HG02870 (cell line): ENCODE results near the gene AFDN.

Source experiments
- ATAC-seq: cut with Tn5 transposase; IDR thresholded peaks from one replicate; pipeline ENCODE4 v1.9.1; 2021; ENCODE audit warnings: mild to moderate bottlenecking, moderate library complexity; ENCODE audit not compliant: unreplicated experiment

The AFDN gene, protein sequence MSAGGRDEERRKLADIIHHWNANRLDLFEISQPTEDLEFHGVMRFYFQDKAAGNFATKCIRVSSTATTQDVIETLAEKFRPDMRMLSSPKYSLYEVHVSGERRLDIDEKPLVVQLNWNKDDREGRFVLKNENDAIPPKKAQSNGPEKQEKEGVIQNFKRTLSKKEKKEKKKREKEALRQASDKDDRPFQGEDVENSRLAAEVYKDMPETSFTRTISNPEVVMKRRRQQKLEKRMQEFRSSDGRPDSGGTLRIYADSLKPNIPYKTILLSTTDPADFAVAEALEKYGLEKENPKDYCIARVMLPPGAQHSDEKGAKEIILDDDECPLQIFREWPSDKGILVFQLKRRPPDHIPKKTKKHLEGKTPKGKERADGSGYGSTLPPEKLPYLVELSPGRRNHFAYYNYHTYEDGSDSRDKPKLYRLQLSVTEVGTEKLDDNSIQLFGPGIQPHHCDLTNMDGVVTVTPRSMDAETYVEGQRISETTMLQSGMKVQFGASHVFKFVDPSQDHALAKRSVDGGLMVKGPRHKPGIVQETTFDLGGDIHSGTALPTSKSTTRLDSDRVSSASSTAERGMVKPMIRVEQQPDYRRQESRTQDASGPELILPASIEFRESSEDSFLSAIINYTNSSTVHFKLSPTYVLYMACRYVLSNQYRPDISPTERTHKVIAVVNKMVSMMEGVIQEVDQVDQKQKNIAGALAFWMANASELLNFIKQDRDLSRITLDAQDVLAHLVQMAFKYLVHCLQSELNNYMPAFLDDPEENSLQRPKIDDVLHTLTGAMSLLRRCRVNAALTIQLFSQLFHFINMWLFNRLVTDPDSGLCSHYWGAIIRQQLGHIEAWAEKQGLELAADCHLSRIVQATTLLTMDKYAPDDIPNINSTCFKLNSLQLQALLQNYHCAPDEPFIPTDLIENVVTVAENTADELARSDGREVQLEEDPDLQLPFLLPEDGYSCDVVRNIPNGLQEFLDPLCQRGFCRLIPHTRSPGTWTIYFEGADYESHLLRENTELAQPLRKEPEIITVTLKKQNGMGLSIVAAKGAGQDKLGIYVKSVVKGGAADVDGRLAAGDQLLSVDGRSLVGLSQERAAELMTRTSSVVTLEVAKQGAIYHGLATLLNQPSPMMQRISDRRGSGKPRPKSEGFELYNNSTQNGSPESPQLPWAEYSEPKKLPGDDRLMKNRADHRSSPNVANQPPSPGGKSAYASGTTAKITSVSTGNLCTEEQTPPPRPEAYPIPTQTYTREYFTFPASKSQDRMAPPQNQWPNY (N-terminal part only)

DNA sequence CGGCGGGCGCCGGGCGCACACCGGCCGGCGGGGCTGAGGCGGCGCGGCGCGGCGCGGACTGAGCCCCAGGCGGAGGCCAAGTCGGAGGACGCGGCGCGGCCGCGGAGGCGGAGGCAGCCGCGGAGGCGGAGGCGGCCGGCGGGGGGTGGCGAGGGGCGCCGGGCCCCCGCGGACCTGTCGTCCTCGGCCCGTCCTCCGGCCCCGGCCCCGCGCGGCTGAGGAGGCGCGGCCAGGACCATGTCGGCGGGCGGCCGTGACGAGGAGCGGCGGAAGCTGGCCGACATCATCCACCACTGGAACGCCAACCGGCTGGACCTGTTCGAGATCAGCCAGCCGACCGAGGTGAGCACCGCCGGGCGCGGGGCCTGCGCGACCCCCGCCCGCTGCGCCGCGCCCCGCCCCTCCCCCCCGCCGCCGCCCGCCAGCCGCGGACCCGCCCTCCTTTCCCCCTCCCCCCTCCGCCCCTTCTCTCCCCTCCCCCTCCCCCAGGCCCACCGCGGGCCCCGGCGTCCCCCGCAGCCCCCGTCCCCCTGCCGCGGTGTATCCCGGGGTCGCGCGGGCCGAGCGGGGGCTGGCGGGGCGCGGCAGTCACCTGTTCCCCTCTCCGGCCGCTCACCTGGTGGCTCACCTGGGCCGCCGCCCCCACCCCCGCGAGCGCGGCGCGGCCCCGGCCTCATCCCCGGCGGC is at the start of gene AFDN:
Gene AFDN, plus strand, starts transcription at position 16 of the 687 bp plus-strand sequence. Its CDS starts 222 bp downstream, at position 238.
- ATAC-seq, result peak; percentile 30

- no peak for ATAC-seq
These were observed 48.1 kb upstream of the AFDN start for GRCh38 chr6:167778497-167779128.

DNA sequence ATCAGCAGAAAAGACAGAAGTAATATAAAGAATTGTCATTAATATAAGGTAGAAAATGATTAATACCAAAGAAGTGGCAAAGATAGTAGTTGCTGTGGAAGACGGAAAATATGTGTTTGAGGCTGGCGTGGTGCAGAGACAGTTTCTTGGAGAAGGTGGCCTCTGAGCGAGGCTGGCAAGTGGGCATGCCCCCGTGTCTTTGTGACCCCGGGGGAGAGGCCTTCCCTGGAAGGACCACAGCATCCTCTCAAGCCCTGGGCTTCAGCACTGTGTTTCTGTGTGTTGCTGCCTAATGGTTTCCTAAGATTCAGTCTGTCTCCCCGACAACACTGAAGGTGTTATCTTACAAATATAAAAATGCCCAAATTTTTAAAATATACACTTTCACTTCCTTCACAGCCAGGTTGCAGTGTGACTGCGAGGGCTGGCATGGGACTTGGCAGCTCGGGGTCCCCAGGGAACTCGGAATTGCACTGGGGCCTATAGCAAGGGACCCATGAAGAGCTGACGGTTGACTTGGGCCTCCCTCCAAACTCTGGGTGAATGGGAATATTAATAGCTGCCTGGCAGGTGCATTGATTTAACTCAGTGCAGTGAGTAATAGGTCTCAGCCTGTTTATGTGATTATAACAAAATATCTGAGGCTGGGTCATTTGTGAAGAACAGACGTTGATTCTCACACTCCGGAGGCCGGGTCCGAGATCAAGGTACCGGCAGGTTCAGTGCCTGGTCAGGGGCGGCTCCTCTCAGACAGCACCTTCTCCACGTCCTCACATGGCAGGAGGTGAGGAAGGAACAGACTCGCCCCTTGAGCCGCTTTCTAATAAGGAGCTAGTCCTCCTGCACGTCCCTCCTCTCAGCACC is 47.4 kb upstream of the AFDN start:
- no peak for ATAC-seq

GRCh38 chr6:167779993-167780655 is 46.6 kb upstream of the AFDN start:
- ATAC-seq, result no peak

GRCh38 chr6:167781066-167781767 is 45.5 kb upstream of the AFDN start:
- ATAC-seq, result no peak

GRCh38 chr6:167781868-167782267 is 44.8 kb upstream of the AFDN start:
- ATAC-seq, result no peak

GRCh38 chr6:167782698-167783517 is 43.8 kb upstream of the AFDN start:
- ATAC-seq, result no peak

DNA sequence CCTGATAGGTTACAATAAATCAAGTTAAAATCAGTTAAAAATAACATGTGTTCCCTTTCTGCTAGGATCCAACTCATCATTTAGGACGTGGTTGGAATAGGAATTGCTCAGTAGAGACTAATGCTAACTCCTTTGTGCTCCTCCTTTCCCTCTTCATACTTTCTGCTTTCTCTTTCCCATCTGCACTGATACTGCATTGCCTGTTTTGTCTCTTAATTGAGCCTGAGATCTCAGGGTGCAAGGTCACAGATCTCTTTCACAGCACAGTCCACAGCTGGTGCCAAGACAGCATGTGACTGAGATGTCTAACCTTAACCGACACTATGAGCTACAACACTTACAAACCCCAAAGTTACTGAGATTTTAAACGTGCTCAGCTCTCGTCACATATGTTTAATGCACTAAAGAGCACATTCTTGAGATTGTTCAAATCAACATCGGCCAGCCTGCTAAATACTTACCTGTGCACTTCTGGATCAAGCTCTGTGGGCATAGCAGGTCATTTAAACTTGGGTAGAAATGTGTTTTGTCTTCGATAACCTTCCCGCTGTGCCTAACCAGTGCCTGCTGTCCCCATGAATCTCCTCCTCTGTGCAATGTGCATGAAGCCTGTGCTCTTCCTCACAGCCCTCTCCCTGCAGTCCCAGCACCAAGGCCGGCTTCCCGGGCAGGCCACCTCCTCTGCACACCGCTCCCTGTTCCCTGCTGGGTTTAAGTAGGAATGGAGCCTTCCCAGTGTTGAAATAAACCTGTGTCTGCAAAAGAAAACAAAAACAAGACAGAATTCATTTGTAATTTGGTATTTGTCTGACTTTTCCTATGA is 39.6 kb upstream of the AFDN start:
- ATAC-seq, result no peak

GRCh38 chr6:167787896-167788562 is 38.7 kb upstream of the AFDN start:
- ATAC-seq, result no peak

DNA sequence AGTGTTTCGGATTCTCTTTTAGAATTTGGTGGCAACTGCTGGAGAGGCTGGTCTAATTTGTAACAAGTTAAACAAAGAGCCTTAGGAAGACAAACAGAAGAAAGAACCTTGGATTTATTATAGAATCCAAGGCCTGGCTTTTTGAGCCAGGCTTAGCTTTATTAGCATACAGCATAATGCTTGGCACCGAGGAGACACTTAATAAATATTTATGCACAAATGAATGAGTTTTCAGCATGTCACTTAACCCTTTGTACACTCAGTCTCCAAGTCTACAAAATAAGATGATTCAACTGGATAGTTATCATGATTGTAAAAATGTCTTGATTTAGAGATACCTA is 38.2 kb upstream of the AFDN start:
- ATAC-seq, result no peak

GRCh38 chr6:167789358-167789757 is 37.4 kb upstream of the AFDN start:
- no peak for ATAC-seq

- no peak for ATAC-seq
These were observed 35.5 kb upstream of the AFDN start for GRCh38 chr6:167791091-167791779.

DNA sequence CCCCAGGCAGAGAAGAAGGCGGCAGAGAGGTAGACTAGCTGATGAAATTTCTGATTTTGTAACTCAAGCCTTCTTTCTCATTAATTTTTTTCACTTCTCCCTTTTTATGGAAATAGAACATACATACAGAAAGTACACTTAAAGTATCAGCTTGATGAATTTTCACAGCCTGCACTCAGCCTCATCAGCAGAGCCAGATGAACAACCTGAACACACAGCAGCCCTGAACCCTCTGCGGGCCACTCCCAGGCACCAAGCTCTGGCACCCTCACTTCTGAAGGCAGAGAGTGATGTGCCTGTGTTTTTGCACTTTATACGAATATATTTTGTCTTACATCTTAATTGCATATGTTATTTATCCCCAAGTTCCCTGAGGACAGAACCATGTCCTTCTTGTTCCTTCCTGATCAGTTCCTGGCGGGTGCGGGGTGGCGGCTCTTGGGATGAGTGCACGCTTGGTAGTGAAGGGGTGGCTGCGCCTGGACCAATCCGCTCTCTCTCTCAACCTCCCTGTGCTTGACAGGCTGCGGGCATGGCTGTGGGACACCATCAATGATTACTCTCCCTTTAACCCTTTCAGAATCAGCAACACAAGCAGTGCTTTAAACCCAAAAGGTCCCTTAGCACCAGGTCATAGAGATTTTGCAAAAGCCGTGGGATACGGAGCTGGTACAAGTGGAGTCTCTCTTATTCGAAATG is 34.8 kb upstream of the AFDN start:
- ATAC-seq, result no peak

DNA sequence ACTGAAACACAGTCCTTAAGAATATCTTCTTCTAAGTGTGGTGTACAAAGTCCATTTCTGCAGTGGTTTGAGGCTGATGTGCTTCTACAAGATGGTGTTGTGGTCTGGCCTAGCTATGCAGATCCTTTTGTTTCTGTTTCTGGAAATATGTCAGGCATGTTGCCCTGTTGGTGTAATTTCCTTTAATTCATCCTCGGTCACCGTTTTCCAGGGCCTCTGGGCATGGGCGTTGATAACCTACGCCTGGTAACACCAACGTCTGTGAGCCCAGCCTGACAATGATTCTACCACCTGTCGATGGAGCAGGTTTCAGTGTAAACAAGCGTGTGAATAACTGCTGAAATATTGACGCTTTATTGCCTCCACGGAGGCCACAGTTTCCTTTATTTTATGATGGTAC is 33.3 kb upstream of the AFDN start:
- ATAC-seq, result no peak
